HTR-8/SVneo (cell line): Measurements from ENCODE around the gene ASRGL1.

Experiments used
- DNase-seq: peaks from one replicate; pipeline ENCODE4 v3.0.0; 2011; ENCODE audit warnings: low spot score, mixed read lengths; ENCODE audit not compliant: insufficient read length
- FAIRE-seq: peaks from 2 replicates; lab custom pipeline; 2011; peaks lifted over from hg19 to GRCh38; lab: Jason Lieb, UNC

Gene ASRGL1

GRCh38 chr11:62409831-62410230 is 72.6 kb downstream of the ASRGL1 start:
- DNase-seq = no peak
- FAIRE-seq = no peak

- DNase-seq = no peak
- FAIRE-seq = no peak
Observed at GRCh38 chr11:62410972-62411371, 73.7 kb downstream of the ASRGL1 start.

- no peak for DNase-seq
- no peak for FAIRE-seq
Observed at GRCh38 chr11:62411524-62411923, 74.3 kb downstream of the ASRGL1 start.

GRCh38 chr11:62413060-62413696 is 75.9 kb downstream of the ASRGL1 start:
- FAIRE-seq = no peak
- DNase-seq = no peak

- no peak for FAIRE-seq
- no peak for DNase-seq
Observed at GRCh38 chr11:62416596-62416995, 79.3 kb downstream of the ASRGL1 start.

GRCh38 chr11:62418136-62418535 is 80.9 kb downstream of the ASRGL1 start:
- FAIRE-seq (no peak), DNase-seq (no peak)

- FAIRE-seq (no peak), DNase-seq (no peak)
Observed at GRCh38 chr11:62418733-62419132, 81.5 kb downstream of the ASRGL1 start, which contains the start of gene SCGB1A1. Gene SCGB1A1 (plus strand): TSS chr11:62419033. CDS start chr11:62419096, 63 bp downstream.

GRCh38 chr11:62419314-62419929 is 82.2 kb downstream of the ASRGL1 start:
- FAIRE-seq (no peak), DNase-seq (no peak)

- DNase-seq (no peak), FAIRE-seq (no peak)
Observed at GRCh38 chr11:62419943-62420342, 82.7 kb downstream of the ASRGL1 start.

GRCh38 chr11:62420882-62421281 is 83.6 kb downstream of the ASRGL1 start:
- FAIRE-seq (no peak), DNase-seq (no peak)

- DNase-seq = no peak
- no peak for FAIRE-seq
Observed at GRCh38 chr11:62421996-62422395, 84.7 kb downstream of the ASRGL1 start.

- DNase-seq (no peak), FAIRE-seq (no peak)
Observed at GRCh38 chr11:62423012-62423411, 85.8 kb downstream of the ASRGL1 start.

- DNase-seq = no peak
- FAIRE-seq = no peak
Observed at GRCh38 chr11:62427630-62428233, 90.5 kb downstream of the ASRGL1 start.

- FAIRE-seq = no peak
Observed at GRCh38 chr11:62428871-62429560, 91.8 kb downstream of the ASRGL1 start.

GRCh38 chr11:62430425-62430824 is 93.2 kb downstream of the ASRGL1 start:
- DNase-seq = no peak
- FAIRE-seq = no peak

More at GRCh38 chr11:62428871-62429560, 91.8 kb downstream of the ASRGL1 start:
- no peak for DNase-seq

GRCh38 chr11:62431171-62431901 is 94.1 kb downstream of the ASRGL1 start:
- DNase-seq (peak; percentile 26), FAIRE-seq (no peak)

GRCh38 chr11:62432695-62433094 is 95.4 kb downstream of the ASRGL1 start:
- no peak for DNase-seq
- FAIRE-seq = no peak

GRCh38 chr11:62433141-62433903 is 96.1 kb downstream of the ASRGL1 start:
- DNase-seq (no peak), FAIRE-seq (no peak)

- FAIRE-seq = no peak
- DNase-seq = no peak
Observed at GRCh38 chr11:62433904-62434276, 96.6 kb downstream of the ASRGL1 start.
